Stimulated activated CD4-positive, alpha-beta T cell treated with anti-CD3 and anti-CD28 coated beads, Interleukin-15, amount 100 ng/mL, for 1 hour (primary cell): Measurements from ENCODE around the gene LRRC74A.

Source experiments
- DNase-seq, 2 donors: peaks; one replicate each; pipeline ENCODE4 v3.0.0-alpha.2; 2020; ENCODE audit warnings: low read depth in 1 of 2, low spot score in 1 of 2

LRRC74A gene

DNA sequence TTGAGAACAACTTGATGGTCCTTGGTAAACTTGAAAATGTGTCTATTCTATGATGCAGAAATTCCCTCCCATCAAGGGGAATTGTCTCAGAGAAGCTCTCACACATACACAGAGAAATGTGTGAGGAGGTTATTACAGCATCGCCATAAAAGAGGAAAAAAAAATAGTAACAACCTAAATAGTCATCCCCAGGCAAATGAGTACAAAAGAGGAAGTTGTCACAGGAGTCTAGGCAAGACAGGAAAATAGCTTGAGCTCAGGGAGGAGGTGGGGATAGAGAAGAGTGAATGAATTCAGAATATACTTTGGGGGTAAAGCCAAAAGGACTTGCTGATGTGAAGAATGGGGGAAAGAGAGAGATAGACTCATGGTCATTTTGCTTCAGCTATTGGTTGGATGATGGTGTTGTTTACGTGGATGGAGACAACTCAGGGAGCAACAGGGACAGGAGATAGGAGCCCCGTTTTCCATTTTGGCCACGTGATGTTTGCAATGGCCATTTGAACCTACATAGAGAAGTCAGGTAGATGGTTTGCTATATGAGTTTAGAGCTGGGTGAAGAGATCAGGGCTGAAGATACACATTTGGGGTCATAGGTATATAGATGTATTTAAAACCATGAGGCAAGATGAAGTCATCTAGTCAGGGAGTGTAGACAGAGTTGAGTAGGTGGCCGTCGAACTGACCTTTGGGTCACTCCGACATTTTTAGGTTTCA lies 20.3 kb downstream of the LRRC74A start:
- no peak for DNase-seq

DNA sequence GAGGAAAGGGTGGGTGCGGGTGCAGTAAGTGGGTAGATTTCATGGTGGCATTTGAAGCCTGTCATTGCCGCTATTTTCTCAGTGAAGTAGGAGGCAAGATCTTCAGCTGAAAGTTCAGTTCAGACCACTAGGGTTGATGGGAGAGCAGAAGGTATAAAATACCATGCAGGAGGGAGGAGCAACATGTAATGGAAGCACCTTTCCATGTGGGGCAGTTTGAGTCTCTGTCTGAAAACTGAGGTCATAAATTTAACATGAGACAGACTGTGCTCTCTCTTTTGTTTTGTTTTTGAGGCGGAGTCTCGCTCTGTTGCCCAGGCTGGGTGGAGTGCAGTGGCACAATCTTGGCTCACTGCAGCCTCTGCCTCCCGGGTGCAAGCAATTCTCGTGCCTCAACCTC lies 22.7 kb downstream of the LRRC74A start:
- no peak for DNase-seq

DNA sequence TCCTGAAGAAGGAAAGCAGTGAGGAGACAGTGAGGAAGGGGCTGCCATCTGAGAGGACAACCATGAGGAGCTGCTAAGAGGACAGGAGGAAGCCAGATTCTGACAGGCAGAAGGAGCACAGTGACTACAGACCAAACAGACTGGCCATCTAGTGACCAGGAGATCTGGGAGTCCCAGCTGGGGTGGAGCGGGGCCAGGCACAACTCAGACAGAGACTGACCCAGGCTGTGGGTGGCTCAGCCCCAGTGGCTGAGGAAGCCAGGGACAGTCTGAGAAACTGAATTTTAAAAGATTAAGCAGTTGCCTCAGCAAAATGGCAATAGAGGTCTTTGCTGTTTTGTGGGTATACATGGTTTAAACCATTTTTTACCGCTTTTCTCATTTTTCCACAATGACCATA lies 28.9 kb downstream of the LRRC74A start:
- DNase-seq = no peak

DNA sequence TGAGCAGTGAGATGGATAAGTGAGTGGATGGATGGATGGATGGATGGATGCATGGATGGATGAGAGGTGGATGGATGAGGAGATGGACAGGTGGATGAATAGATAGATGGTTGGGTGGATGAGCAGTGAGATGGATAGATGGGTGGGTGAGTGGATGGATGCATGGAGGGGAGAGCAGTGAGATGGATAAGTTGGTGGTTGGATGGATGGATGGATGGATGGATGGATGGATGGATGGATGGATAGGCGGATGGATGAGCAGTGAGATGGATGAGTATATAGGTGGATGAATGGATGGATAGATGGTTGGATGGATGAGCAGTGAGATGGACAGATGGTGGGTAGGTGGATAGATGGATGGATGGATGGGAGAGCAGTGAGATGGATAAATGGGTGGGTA lies 30.6 kb downstream of the LRRC74A start:
- no peak for DNase-seq

DNA sequence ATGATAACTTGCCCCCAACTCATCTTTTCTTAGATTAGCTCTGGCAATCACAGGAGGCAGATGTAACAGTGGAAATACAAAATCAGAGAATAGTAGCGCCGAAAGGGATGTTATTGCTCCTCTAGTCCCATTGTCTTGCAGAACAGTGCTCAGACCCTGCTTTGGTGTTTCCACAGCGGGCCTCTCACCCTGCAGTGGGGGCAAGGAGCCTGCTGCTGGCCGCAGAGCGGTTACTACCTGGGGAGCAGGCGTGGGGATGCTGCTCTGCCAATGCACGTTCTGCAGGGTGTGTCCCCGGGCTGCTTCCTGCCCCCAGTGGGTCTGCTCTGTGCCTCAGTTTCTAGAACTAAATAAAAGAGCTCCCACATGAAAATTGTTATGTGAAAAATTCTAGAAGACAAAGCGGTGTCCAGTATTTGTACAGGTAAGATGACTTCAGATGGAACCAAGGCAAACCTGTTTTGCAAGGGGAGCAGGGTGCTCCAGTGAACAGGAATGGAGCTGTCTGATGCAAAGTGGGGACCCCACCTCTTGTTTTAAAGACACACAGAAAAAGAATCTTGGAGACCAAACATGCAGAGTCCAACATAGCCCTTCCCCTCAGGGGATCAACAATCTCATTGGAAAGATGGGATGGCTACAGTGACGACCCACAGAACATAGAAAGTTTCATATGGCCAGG lies 35.5 kb downstream of the LRRC74A start:
- no peak for DNase-seq

DNA sequence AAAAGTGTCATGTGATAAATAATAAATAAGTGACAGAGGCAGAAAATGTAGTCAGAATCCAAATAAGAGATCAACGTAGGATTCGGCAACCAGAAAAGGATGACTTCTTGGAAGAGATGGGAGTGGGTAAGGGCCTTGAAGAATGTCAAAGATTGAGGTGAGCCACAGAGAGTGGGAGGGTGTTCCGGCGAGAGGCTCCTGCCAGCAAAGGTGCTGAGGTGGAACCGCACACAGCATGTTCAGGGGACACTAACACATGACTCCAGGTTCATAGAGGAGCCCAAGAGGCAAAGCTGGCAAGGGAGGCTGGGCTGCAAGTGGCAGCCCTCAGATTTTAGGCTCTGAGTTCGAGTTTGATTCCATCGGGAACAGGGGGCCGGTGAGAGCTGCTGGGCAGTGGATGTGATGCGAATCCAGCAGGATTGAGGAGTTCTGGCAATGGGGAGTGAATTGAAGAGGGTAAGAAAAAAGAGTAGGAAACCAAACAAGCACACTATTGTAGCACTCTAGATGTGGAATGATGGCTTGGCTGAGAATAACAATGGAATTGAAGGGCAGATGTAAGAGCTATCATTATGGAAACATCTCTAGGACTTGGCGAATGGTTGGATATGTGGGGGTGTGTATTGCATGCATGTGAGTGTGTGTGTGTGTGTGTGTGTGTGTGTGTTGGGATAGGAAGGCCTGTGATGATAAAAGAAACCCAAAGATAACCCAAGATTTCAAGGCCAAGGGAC lies 36.5 kb downstream of the LRRC74A start:
- DNase-seq = no peak

DNA sequence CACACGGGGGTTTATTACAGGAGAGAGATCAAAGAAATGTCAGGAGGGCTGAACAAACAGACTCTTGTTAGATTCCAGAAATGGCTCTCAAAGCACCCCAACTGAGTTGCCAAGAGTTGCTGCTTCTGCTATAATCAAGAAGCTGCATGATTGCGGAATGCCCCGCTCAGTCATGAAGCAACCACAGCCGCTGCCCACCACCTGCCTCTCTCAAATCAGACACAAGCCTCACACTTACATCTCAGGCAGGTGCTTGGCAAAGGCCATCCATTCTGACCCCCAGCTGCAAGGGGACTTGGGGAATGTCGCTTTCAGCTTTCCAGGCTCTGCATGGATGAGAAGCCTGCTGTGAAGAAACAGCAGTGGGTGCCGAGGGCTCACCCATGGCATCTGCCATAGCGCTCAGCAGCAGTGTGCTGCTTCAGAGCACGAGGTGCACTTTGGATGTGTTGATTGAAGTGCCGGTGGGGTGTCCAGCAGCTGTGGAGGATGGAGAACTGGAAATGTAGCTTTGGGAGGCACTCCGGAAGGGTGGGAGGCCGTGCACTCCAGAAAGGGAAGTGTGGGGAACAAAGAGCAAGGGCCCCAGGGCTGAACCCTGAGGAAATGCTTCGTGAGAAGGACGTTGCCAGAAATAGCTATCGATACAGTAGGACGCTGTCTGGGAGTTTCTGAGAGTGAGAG lies 37.7 kb downstream of the LRRC74A start:
- no peak for DNase-seq

DNA sequence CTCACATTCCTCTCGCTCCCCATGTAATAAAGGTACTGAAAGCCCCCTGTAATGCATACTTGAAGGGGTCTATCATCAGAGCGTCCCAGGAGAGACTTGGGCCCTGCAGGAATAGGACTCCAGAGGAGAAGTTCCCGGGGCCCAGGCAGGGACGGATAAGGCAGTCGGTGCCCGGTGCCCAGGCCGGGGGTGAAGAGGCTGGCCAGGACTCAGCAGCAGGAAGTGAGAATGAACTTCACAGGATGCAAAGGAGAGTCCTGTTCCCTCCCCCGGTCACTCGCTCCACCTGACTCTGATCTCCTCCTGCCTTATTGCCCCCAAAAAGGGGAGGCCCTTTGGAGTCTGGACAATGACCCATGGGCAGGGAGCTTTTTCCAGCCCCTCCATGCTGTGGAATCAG lies 40.2 kb downstream of the LRRC74A start:
- DNase-seq = no peak

DNA sequence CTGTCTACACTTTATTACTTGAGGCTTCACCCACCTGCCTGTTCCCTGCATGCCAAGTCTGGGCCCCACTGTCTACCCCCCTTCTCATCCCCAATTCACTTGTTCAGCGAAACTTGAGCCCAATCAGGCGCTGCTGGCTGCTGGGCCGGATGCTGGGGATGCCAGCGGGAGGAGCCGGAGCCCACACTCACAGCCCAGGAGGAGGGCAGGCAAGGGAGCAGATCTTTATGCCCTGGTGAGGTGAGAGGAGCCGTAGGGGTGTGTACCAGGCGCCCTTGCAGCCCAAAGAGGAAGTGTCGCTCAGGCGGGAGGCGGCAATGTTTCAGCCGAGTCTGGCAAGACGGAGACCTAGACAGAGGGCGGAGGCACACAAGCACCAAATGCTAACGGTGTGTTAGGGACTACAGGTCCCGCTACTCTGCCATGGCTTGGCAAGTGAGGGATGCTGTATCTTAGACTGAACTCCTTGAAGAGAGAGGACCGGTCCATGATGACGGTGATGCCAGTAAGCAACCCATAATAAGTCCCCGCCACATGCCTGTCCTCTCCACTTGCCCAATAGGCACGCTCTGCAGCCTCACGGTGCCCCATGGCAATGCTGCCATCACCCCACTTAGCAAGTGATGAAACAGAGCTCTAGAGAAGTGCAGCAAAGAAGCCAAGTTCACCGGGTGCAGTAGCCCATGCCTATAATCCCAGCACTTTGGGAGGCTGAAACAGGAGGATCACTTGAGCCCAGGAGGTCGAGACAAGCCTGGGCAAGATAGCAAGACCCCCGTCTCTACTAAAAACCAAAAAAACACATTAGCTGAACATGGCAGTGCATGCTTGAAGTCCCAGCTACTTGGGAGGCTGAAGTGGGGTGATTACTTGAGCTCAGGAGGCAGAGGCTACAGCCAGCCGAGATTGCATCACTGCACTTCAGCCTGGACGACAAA lies 41.6 kb downstream of the LRRC74A start:
- DNase-seq = peak; percentile 8 to 13

DNA sequence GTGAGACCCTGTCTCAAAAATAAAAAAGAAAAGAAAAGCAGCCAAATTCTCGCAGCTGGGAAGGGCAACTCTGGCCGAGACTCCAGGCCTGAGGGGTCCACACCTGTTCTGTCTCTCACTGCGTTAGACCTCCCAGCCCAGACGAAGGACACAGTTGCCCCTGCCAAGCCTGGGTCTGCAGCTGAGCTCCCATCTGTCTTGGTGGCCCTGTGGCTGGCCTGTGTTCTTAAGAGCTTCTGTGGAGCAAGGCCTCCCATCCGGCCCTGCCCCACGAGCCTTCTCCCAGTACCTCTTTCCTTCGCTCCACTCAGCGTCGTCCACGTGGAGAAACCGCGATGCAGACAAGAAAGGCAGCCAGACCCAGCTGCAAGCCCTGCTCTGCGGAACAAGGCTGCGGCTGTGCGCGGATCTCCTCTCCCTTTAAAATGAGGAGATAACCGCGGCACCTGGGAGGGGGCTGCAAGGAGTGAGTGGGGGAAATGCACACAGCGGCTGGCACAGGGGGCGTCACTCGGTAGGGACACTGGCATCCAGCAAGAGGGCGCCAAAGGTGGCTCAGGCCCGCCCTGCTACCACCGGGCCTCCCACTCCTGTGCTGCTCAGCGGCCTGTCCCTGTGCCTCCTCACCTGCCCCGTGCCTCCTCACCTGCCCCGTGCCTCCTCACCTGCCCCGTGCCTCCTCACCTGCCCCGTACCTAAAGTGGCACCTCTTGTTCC lies 42.4 kb downstream of the LRRC74A start:
- DNase-seq = no peak

DNA sequence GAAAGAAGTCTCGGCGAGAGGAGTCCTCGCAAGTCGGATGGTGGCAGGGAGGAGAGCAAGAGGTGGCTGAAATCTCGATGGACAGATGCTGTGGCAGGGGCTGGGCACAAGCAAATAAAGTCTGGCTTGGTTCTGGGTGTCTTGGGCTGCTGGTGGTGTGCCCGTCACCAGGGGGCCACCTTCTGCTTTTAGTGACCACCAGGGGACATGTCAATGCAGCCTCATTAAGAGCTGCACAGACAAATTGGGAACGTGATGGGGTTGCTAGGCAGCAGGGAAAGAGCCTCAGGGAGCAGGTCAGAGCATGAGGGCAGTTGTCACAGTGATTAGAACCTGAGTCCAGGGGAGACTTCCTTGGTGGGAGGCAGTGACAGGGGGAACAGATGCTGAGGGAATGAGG lies 44.0 kb downstream of the LRRC74A start:
- DNase-seq = no peak

DNA sequence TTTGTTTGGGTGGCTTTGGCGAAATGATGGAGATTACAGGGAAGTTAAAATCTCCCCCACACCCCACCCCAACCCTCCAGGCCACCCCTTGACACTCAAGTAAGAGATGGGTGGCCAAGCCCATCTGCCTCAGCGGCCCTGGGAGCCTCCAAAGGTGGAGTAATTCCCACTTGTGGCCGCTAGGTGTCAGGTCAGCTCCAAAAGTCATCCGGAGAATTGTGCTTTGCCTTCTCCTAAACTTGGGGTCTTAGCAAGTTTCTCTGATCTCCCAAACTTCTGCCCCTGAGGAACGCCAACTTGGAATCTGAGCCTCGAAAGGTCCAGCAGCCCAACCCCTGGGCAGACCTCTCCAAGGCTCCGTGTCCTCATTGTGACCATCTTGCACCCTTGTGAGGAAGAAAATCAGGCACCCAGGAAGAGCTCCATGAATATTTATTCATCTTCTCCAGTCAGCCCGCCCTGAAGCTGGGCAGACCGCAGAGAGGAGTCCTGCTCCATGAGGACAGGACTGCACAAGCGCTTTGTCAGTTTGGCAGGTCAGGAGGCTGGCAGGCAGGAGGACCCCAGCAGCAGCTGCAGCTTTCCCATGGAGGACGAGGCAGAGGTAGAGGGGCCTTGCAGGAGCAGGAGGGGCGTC lies 46.7 kb downstream of the LRRC74A start:
- peak; percentile 36 to 51 for DNase-seq

DNA sequence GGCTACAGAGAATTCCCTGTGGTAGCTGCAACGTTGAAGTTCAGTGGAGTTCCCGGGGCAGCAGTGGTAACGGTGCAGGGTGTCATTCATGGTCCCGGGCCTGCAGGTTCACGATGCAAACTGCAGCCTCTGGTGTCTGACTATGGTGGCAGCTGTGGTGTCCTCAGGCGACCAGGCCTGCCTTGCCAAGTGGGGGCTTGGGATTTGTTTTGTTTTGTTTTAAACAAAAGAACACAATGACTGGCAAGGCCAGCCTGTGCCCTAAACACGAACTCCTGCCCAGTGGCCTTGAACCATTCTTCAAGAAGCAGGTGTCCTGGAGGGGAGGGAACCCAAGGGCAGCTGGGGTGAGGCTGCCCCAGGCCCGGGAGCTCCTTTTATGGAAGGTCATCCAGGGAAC lies 48.5 kb downstream of the LRRC74A start:
- DNase-seq = no peak

DNA sequence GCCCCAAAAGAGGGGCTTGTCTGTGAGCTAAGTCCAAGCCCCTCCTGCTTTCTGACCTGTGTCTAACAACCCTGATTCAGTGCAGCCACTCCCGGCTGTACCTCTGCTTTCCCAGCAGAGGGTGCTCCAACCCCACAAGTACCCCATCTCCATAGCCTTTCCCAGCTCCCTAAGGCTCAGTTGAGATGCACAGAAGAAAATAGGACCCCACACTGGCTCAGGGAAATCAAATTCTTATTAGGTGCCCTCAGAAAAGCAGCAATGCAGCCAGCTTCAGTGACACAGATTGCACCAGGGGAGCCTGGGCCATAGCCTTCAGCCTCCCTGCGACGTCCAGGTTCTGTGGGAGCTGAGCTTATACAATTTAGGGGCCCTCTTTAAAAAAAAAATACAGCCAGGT lies 49.9 kb downstream of the LRRC74A start:
- DNase-seq = peak; percentile 5 to 24

DNA sequence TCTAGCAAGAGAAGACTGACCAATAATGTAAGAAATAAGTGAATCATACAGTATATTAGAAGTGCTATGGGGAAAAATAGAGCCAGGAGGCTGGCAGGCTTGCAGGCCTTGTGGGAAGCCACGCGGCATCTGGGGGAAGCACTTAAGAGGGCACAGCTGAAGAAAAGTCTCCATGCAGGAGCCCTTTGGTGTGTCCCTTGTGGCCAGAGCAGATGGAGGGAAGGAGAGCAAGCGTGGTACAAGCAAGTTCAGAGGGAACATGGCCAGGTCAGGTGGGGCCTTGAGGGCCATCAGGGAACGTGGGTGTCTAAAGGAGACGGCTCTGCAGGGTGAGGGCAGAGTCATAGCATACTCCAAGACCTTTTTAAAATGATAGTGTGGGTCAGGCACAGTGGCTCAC lies 51.7 kb downstream of the LRRC74A start:
- no peak for DNase-seq

DNA sequence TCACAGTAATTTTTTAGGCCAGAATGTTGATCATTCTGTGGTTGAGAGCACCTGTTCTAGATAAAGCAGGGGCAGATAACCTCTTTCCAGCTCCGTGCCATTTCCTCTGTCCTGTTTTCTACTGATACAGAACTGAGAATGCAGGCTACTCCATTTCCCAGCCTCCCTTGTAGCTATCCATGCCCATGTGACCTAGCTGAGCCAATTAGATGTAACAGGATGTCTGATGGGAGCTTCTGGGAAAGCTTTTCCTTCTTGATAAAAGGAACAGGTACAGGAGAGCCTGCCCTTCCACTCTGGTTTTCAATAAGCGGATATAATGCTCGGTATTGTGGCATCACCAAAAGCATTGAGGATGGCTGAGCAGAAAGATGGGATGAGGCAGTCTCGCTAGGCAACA lies 54.2 kb downstream of the LRRC74A start:
- DNase-seq = no peak

DNA sequence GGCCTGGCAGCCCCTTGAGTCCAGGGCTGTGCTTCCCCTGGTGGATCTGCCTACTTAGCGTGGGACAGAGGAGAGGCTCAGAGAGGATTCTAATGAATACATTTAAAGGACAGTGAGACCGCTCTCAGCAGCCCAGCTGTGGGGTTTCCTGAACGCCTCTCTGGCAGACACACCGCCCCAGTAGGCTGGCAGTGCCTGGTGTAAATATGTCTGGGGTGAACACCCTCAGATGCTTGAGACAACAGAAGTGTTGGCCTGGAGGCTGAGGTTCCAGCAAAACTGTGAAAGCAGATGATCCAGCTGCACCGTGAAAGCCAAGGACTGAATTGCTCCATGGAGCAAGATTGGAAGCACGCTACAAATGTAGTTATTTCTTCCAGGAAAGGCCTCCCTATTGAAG lies 55.1 kb downstream of the LRRC74A start:
- no peak for DNase-seq

DNA sequence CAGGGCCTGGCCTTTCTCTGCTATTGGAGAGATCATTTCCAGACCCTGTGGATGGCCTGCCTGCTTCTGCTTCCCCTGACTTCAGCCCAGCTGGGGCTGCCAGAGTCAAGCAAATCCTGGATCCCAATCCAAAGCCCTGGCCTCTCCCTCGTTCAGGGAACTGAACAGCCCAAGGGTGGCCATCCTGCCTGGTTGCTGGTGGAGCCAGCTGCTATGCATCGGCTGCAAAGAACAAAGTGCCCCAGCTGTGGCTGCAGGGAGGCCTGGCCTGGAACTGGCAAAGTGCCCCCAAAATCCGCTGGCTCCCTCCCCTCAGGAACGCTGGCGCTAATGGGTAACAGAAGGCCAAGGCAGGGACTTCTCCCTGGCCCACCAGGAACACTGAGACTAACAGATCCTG lies 56.4 kb downstream of the LRRC74A start:
- no peak for DNase-seq

DNA sequence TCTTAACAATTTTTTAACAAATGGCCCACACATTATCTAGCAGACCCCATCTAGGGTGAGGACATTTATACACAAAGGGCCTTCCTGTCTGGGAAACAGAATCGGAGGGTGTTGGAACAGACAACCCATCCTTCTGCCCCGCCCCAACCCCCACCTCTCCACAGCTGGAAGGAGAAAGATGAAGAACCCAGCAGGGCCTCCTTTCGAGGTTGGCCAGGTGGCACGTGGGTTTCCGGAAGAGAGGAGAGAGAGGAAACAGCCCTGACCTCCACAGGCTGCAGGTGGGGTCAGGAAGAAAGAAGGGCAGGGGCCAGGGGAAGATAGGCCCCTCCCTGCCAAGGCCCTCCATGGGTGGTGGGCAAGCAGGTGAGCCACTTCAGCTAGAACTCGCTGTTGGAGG lies 57.2 kb downstream of the LRRC74A start:
- no peak for DNase-seq

DNA sequence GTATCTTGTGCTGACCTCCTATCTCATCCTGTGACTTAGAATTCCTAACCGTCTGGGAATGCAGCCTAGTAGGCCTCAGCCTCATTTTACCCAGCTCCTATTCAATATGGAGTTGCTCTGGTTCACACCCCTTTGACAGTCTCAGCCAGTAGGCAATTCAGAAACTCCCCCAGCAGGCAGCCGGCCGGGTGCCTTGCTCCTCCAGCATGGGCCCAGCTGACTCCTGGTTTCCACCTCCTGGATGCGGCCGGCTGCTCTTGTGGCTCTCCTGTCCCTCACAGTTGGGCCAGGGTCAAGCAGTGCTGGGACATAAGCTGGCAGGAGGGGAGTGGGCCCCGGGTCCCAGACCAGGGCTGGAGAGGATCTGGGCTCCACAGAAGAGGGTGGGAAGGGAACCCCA lies 58.2 kb downstream of the LRRC74A start:
- no peak for DNase-seq
